Measurements from ENCODE around the gene ASB7. TPM values are rescaled to one million over a fixed set of nuclear protein-coding genes. Genes with fewer than 3 reads are reported as not detected.

The ASB7 gene
- total and polyA plus RNA-seq, 2 experiments from 2014 or later = 4.1 to 13.9 TPM

DNA sequence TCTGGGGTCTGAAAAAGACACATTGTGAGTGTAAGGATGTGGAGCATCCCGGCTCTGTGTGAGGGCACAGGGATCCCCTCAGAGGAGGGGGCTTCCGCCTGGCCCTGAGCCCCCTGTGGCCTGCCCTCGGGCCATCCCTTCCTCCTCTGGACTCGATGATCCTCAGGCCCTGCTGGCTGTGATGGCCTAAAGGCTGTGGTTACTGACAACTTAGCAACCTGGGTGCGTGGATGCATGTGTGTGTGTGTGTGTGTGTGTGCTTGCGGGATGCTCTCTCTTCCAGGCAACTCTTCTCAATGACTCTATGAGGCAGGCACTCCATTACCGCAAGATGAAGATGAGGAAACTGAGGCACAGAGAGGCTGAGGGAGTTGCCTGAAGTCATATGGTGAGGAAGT, 66.0 kb downstream of the ASB7 start:
- Histone ChIP-seq H3K4me2 (no peak overlapping the region), H3K79me2 (replicated peaks; ENCODE audit: insufficient read depth) (no peaks in the 10 kb centered on the region), H3F3A (replicated peaks; ENCODE audit: low read depth) (no peaks in the 10 kb centered on the region), H3K4me1 (ENCODE audit: insufficient read depth) (peaks cover 4% of the 10 kb centered on the region; the same call in 1 of the 2 replicates), H3K27ac (ENCODE audit: low read depth) (no peak overlapping the region), H3K9me2 (ENCODE audit: insufficient read depth) (no peaks in the 10 kb centered on the region), H3K4me3 (no peak overlapping the region), H2AFZ (no peak overlapping the region), H3K27me3 (ENCODE audit: insufficient read depth) (no peaks in the 10 kb centered on the region), H4K20me1 (replicated peaks; ENCODE audit: insufficient read depth) (no peaks in the 10 kb centered on the region), H3K36me3 (ENCODE audit: insufficient read depth) (no peaks in the 10 kb centered on the region)
- H3K36me3 Mint-ChIP-seq (ENCODE audit: low read depth) = no peaks in the 10 kb centered on the region
- no peak for ATAC-seq
- H3K27me3 Mint-ChIP-seq (ENCODE audit: insufficient read depth, low read depth, poor library complexity) = peaks cover 9% of the 10 kb centered on the region
- no peak overlapping the region for H3K4me3 Mint-ChIP-seq
- no peaks in the 10 kb centered on the region for H3K9me3 Mint-ChIP-seq
- TF ChIP-seq NANOG (IDR thresholded peaks at IDR 0.05; ENCODE audit: borderline replicate concordance) (no peak), EZH2 (IDR thresholded peaks at IDR 0.05; ENCODE audit: low read depth, unreplicated experiment) (no peak), POLR2AphosphoS5 (IDR thresholded peaks at IDR 0.05; ENCODE audit: low read depth) (no peak), REST (IDR thresholded peaks at IDR 0.05; ENCODE audit: unreplicated experiment) (no peak), ZNF114 (CRISPR knock-in tag; IDR thresholded peaks at IDR 0.05) (no peak), CREB1 (CRISPR knock-in tag; IDR thresholded peaks at IDR 0.05; ENCODE audit: low read depth) (no peak), ETS1 (IDR thresholded peaks at IDR 0.05) (no peak), ZNF462 (CRISPR knock-in tag; IDR thresholded peaks at IDR 0.05) (no peak), STAT1 (IDR thresholded peaks at IDR 0.05; ENCODE audit: unreplicated experiment) (no peak), EZH2phosphoT487 (IDR thresholded peaks at IDR 0.05; ENCODE audit: unreplicated experiment) (no peak), ZNF331 (CRISPR knock-in tag; IDR thresholded peaks at IDR 0.05; ENCODE audit: low read depth) (no peak), JUNB (IDR thresholded peaks at IDR 0.05; ENCODE audit: unreplicated experiment) (no peak)
- TF ChIP-seq, protein P1, sequence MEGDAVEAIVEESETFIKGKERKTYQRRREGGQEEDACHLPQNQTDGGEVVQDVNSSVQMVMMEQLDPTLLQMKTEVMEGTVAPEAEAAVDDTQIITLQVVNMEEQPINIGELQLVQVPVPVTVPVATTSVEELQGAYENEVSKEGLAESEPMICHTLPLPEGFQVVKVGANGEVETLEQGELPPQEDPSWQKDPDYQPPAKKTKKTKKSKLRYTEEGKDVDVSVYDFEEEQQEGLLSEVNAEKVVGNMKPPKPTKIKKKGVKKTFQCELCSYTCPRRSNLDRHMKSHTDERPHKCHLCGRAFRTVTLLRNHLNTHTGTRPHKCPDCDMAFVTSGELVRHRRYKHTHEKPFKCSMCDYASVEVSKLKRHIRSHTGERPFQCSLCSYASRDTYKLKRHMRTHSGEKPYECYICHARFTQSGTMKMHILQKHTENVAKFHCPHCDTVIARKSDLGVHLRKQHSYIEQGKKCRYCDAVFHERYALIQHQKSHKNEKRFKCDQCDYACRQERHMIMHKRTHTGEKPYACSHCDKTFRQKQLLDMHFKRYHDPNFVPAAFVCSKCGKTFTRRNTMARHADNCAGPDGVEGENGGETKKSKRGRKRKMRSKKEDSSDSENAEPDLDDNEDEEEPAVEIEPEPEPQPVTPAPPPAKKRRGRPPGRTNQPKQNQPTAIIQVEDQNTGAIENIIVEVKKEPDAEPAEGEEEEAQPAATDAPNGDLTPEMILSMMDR (conservative IDR thresholded peaks at IDR 0.05; ENCODE audit: low read depth in 2 of 2) = no peak
- peaks cover 3% of the 10 kb centered on the region; the same call in 2 of the 3 replicates for H3K4me1 Mint-ChIP-seq
- DNase-seq (ENCODE audit: low spot score) = no peak
- H3K27ac Mint-ChIP-seq = no peak overlapping the region

All from GM23338 (cell line).